22Rv1 (cell line): ENCODE measurements around the gene SIGLEC12.

Experiments used
- CTCF ChIP-seq: fragments of 450-650 bp; IDR thresholded peaks from 2 replicates; pipeline ENCODE4 v1.5.1; 2017; ENCODE audit warnings: mild to moderate bottlenecking
- ZFX ChIP-seq: fragments of 450-650 bp; IDR thresholded peaks from 2 replicates; pipeline ENCODE4 v1.6.1; 2017; ENCODE audit warnings: antibody characterized with exemption, borderline replicate concordance

GRCh38 chr19:51550848-51551672, 49.5 kb upstream of the SIGLEC12 start:
- TF ChIP-seq CTCF (no peak), ZFX (no peak)
